Fibroblast of skin of left biceps (primary cell): Measurements from ENCODE around the gene PHACTR2.
"Not testable (repeated sequence)": the region's sequence is repeated elsewhere in the genome, so short reads cannot be mapped to it uniquely, and the experiment has no call there.

Experiments used
- DNase-seq, 2 experiments: peaks; one replicate each; pipeline ENCODE4 v3.0.0-alpha.2; 2013; ENCODE audit warnings: low read depth in 2 of 2

The PHACTR2 gene

DNA sequence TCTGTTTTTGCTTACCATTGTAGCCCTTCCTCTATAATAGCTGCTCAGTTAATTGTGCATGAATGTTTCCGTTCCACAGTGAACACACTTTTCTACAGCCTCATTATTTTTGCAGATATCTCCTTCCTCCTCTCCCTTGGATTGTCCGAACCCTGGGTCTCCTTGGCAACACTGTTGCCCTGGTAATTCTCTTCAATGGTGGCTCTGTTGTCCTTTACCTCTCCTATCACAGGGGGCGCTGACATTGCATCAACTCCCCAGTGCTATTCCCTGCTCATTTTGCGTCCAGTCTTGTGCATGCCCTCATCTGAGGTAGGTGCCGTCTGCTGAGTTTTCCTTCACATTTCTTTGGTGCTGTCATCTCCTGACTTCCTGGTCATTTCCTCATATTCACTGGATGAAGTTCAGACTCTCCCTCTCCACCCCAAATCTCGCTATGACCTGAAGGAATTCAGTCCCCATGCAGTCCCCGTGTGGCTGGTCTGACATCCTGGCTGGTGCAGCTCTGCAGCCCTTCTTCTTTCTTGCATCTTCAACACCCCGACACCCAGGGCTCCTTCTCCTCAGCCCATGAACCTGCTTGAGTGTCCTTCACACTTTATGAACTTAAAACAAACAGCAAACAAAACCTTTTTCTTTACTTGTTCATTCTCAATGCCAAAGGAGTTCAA is 21.1 kb downstream of the PHACTR2 start:
- DNase-seq: no peak

DNA sequence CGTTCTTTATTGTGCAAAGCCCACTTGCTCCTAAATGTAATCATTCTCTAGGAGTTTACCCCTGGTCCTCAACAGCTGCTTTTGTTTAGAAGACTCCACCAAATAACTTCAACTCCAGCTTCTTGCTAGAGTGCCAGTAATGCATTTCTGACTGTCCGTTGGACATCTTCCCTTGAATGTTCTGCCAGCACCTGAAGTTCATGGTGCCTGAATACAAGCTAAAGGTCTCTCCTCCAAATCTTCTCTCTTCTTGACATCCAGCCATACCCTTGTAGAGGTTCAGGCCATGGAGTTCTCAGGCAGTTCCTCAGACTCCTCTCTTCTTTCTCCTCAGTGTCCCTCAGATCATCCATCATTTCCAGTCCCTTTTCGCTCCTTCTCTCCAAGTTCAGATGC is 21.7 kb downstream of the PHACTR2 start:
- DNase-seq: no peak

DNA sequence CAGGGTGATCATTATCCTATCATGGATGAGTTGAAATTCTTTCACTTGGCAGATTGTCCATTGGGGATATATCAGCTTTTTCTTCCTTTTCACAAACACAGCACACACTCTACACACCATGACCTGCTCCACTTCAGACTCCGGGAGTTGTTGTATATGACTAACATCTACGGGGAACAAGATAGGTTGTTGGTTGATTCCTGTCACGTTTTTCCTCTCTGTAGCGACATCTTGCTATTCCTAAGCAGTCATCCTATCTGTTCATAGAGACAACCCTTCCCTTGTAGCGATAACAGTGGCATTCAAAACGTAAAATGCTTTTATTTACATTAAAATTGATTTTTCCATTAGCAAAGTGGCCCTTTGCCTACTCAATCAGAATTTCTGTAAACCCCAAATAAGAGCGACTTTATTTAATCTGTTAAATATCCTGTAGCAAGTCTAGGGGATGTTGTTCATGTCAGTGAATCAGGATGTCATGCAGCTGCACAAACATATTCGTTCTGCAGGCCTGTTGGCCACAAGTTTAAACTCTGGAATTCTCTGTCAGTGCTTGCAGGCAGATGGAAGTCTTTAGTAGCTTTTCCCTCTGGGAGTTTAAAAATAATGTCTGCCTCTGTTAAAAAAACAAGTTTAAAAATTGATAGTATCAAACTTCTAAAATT is 23.1 kb downstream of the PHACTR2 start:
- DNase-seq: peak; percentile 59 to 64

GRCh38 chr6:143701349-143702234 is 23.8 kb downstream of the PHACTR2 start:
- DNase-seq: no peak

DNA sequence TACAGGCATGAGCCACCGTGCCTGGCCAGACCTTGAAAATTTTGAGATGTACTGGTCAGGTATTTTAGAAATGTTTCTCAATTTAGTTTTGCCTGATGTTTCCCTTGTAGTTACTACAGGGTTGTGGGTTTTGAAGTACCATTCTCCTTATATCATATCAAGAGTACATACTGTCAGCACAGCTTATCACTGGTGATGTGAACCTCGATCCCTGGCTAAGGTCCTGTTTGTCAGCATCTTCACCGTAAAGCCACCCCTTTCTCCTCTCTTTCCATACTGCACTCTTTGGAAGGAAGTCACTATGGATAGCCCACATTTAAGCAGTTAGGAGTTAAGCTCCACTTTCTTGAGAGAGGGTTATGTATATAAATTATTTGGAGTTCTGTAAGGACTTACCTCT is 27.8 kb downstream of the PHACTR2 start:
- no peak for DNase-seq

DNA sequence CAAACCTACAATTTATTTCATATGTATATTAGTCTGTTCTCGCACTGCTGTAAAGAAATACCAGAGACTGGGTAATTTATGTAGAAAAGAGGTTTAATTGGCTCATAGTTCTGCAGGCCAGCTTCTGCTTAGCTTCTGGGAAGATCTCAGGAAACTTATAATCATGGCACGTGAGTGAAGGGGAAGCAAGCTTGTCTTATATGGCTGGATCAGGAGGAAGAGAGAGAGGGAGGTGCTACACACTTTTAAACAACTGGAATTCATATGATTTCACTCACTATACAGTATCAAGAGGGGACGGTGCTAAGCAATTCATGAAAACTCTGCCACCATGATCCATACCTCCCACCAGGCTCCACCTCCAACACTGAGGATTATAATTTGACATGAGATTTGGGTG is 29.9 kb downstream of the PHACTR2 start:
- DNase-seq: no peak

DNA sequence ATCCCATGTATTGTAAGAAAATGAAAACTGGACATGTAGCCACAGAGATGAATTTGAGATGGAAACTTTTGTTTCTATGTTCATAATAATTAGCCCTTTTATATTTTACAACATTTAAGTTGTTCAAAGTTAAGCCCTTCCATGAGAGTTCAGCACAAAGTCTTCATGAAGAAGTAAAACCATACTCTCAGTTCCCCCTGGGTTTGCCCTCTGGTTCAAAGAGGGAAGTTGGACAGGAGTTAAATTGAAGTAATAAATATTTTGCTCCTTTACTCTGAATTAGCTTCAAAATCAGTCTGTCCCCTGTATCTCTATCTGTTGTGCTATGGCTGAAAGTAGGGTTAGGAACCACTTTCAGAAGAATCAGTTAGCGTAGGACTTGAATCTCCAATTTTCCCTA is 31.1 kb downstream of the PHACTR2 start:
- DNase-seq: no peak

DNA sequence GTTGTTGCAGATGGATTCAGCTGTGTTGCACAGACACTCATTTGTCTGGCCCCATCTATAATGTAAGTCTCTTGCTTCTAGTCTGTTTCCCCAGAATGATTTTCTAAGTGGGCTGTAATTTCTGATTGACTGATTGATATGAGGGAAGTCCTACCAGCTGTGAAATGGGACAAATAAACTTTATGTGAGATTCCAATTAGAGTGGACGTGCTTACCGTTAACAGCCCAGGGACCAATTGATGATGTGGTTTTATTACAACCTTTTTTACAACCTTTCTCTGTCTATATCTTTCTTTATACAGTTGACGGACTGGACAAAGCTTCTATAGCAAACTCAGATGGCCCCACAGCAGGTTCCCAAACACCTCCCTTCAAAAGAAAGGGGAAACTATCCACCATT is 33.9 kb downstream of the PHACTR2 start:
- DNase-seq: no peak

- DNase-seq: no peak
Measured at GRCh38 chr6:143718472-143718871, 40.7 kb downstream of the PHACTR2 start.

DNA sequence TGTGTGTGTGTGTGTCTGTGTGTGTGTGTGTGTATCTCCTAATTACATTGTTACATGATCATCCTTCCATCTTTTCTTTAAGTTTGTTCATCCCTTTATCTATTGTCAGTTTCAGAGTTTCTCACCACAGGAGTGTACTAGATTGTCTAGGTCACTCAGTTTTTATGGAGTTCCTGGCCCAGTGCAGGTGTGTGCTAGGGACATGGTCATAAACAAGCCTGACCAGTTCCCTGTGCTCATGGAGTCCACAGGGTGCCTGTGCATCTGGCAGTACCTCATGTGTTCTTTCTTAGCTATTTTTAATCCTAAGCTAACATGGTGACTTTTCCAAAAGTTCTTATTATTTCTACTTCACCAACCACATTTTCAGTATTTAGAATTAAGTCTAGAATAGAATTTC is 43.9 kb downstream of the PHACTR2 start:
- DNase-seq: no peak

- DNase-seq: no peak
Measured at GRCh38 chr6:143724876-143725275, 47.1 kb downstream of the PHACTR2 start.

- DNase-seq: no peak
Measured at GRCh38 chr6:143726015-143726647, 48.4 kb downstream of the PHACTR2 start.

DNA sequence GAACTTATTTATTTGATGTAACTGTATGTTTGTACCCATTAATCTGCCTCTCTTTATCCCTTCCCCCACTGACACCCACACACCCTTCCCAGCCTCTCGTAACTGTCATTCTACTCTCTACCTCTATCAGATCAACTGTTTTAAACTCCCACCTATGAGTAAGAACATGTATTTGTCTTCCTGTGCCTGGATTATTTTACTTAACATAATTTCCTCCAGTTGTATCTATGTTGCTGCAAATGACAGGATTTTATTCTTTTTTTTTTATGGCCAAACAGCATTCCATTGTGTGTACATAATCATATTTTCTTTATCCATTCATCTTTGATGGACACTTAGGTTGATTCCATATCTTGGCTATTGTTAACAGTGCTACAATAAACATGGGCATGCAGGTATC is 49.3 kb downstream of the PHACTR2 start:
- no peak for DNase-seq

- DNase-seq: no peak
Measured at GRCh38 chr6:143731789-143732188, 54.0 kb downstream of the PHACTR2 start.

DNA sequence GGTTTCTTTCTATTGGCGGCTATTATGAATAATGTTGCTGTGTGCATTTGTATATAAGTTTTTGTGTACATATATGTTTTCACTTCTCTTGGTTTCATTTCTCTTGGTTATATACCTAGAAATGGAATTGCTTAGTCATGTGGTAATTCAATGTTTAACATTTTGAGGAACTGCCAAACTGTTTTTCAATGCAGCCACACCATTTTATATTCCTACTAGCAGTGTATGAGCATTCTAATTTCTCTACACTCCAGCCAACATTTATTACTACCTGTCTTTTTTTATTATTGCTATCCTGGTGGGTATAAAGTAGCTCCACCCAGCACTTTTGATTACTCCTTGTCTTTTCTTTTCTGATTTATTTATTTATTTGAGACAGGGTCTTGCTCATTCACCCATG is 54.8 kb downstream of the PHACTR2 start:
- DNase-seq: no peak

GRCh38 chr6:143733510-143733909 is 55.7 kb downstream of the PHACTR2 start:
- no peak for DNase-seq

DNA sequence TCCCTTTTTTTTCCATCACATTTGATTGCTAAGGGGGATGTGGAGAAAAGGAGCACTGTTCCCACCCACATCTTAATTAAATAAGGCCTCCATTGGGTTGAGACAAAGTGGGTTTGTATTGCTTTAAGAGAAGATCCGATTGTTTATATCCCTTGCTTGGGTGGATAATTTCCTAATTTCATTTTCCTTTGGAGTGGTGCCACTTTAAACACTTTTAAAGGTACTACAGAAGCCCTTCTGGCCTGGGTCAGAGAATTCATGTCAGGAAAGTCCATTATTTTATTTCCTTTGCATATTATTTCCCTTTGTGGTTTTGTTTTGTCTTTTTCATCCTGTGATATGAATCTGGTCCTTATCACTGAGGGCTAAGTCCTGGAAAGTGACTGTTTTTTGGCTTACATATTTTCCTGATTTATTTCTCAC is 56.9 kb downstream of the PHACTR2 start:
- DNase-seq: no peak

GRCh38 chr6:143738072-143738690 is 60.4 kb downstream of the PHACTR2 start:
- DNase-seq: not testable (repeated sequence)

DNA sequence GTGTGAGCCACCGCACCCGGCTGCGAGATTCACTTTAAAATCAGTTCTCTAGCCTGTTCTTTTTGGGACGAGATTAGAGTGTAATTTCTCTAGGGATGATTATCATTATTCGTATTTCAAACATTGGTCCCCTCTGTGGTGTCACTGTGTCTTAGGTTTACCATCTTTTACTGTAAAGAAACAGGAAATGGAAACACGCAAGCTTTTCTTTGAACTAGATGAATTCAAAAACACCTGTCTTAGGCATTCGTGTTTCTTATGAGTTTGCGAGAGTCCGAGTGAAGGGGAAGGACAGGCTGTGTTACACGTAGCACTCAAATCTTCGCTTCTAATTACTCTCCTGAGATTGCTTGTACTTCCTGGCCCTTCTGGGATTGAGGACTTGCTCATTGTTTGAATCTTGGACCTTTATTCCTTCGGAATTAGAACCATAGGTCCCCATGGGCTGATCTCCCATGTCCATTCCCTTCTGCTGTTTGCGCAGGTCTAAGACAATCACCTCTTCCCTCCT is 61.6 kb downstream of the PHACTR2 start:
- no peak for DNase-seq

- no peak for DNase-seq
Measured at GRCh38 chr6:143740213-143740612, 62.4 kb downstream of the PHACTR2 start.

- DNase-seq: no peak
Measured at GRCh38 chr6:143741480-143741879, 63.7 kb downstream of the PHACTR2 start.
